Measurements from ENCODE around the gene MINDY3.
"Not testable (repeated sequence)": the region's sequence is repeated elsewhere in the genome, so short reads cannot be mapped to it uniquely, and the experiment has no call there.

Gene MINDY3

GRCh38 chr10:15856328-15857015 lies 3.8 kb downstream of the MINDY3 start:
- no peak for DNase-seq (ENCODE audit: low spot score)

GRCh38 chr10:15853800-15854199 lies 6.5 kb downstream of the MINDY3 start:
- DNase-seq (ENCODE audit: low spot score) = no peak

- DNase-seq (ENCODE audit: low spot score) = no peak
Observed at GRCh38 chr10:15852111-15852557, 8.2 kb downstream of the MINDY3 start.

GRCh38 chr10:15850337-15850978 lies 9.8 kb downstream of the MINDY3 start:
- DNase-seq (ENCODE audit: low spot score) = not testable (repeated sequence)

- DNase-seq (ENCODE audit: low spot score) = no peak
Observed at GRCh38 chr10:15849316-15849715, 11.0 kb downstream of the MINDY3 start.

GRCh38 chr10:15847481-15847880 lies 12.8 kb downstream of the MINDY3 start:
- no peak for DNase-seq (ENCODE audit: low spot score)

- DNase-seq (ENCODE audit: low spot score) = no peak
Observed at GRCh38 chr10:15844517-15844916, 15.8 kb downstream of the MINDY3 start.

- DNase-seq (ENCODE audit: low spot score) = no peak
Observed at GRCh38 chr10:15843695-15844094, 16.6 kb downstream of the MINDY3 start.

GRCh38 chr10:15842556-15843169 lies 17.6 kb downstream of the MINDY3 start:
- no peak for DNase-seq (ENCODE audit: low spot score)

- DNase-seq (ENCODE audit: low spot score) = no peak
Observed at GRCh38 chr10:15841696-15842095, 18.6 kb downstream of the MINDY3 start.

- no peak for DNase-seq (ENCODE audit: low spot score)
Observed at GRCh38 chr10:15836807-15837206, 23.5 kb downstream of the MINDY3 start.

GRCh38 chr10:15829495-15829894 lies 30.8 kb downstream of the MINDY3 start:
- no peak for DNase-seq (ENCODE audit: low spot score)

GRCh38 chr10:15824498-15824897 lies 35.8 kb downstream of the MINDY3 start:
- DNase-seq (ENCODE audit: low spot score) = no peak

- DNase-seq (ENCODE audit: low spot score) = no peak
Observed at GRCh38 chr10:15822131-15822530, 38.2 kb downstream of the MINDY3 start.

- DNase-seq (ENCODE audit: low spot score) = no peak
Observed at GRCh38 chr10:15821046-15821683, 39.1 kb downstream of the MINDY3 start.

- no peak for DNase-seq (ENCODE audit: low spot score)
Observed at GRCh38 chr10:15817409-15818046, 42.8 kb downstream of the MINDY3 start.

GRCh38 chr10:15815242-15815885 lies 44.9 kb downstream of the MINDY3 start:
- DNase-seq (ENCODE audit: low spot score) = no peak

- no peak for DNase-seq (ENCODE audit: low spot score)
Observed at GRCh38 chr10:15814565-15814964, 45.7 kb downstream of the MINDY3 start.

GRCh38 chr10:15813415-15813814 lies 46.9 kb downstream of the MINDY3 start:
- no peak for DNase-seq (ENCODE audit: low spot score)

GRCh38 chr10:15809450-15809849 lies 50.9 kb downstream of the MINDY3 start:
- no peak for DNase-seq (ENCODE audit: low spot score)

- no peak for DNase-seq (ENCODE audit: low spot score)
Observed at GRCh38 chr10:15808204-15808797, 52.0 kb downstream of the MINDY3 start.

Data from HuH-7.5 (cell line).